ENCODE results near the gene TMCC1. TPM values are rescaled to one million over a fixed set of nuclear protein-coding genes. Genes with fewer than 3 reads are reported as not detected.
A peak's percentile ranks its signal among the peaks of the same experiment; 100 is the strongest.

TMCC1 gene
- total RNA-seq = 10 to 100 TPM; 20.0 to 21.7 TPM

DNA sequence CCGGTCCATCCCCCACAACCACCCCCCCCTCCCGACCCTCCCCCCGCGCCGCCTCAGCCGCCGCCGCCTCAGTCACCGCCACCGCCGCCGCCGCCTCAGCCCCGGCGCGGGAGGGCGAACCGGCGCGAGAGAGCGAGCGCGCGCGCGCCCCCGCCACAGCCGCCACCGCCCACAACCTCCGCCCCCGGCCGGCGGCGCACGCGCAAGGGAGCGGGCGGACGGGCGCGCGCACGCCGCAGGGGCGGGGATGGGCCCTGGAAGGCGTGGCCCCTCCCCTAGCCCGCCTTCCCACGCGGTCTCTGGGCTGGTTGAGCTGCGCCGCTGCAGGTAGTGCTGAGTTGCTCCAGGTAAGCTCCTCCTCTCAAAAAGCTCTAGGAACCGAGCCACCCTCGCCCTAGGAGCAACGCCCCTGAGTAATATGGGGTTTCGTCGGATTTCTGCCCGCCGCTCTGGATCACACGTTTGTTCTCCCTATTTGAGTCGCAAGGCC, at the start of gene TMCC1:
TSS of gene TMCC1 (minus strand) at position 131 of the 490 bp plus-strand sequence.
- H3K27ac ChIP-seq = peak within 1 kb of the TSS; percentile 90 to 97
- TF ChIP-seq, protein P1, sequence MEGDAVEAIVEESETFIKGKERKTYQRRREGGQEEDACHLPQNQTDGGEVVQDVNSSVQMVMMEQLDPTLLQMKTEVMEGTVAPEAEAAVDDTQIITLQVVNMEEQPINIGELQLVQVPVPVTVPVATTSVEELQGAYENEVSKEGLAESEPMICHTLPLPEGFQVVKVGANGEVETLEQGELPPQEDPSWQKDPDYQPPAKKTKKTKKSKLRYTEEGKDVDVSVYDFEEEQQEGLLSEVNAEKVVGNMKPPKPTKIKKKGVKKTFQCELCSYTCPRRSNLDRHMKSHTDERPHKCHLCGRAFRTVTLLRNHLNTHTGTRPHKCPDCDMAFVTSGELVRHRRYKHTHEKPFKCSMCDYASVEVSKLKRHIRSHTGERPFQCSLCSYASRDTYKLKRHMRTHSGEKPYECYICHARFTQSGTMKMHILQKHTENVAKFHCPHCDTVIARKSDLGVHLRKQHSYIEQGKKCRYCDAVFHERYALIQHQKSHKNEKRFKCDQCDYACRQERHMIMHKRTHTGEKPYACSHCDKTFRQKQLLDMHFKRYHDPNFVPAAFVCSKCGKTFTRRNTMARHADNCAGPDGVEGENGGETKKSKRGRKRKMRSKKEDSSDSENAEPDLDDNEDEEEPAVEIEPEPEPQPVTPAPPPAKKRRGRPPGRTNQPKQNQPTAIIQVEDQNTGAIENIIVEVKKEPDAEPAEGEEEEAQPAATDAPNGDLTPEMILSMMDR (IDR thresholded peaks at IDR 0.05) = no peak
- no peaks in the 10 kb centered on the region for H3K27me3 ChIP-seq
- H3K4me1 ChIP-seq = peaks cover 0 to 46% of the 10 kb centered on the region in 2 donors
- no peaks in the 10 kb centered on the region for H3K9me3 ChIP-seq
- DNase-seq (ENCODE audit: low spot score) = peak; percentile 63
- peak within 1 kb of the TSS; percentile 72 to 87 for H3K4me3 ChIP-seq
- H3K36me3 ChIP-seq = no peaks in the 10 kb centered on the region

DNA sequence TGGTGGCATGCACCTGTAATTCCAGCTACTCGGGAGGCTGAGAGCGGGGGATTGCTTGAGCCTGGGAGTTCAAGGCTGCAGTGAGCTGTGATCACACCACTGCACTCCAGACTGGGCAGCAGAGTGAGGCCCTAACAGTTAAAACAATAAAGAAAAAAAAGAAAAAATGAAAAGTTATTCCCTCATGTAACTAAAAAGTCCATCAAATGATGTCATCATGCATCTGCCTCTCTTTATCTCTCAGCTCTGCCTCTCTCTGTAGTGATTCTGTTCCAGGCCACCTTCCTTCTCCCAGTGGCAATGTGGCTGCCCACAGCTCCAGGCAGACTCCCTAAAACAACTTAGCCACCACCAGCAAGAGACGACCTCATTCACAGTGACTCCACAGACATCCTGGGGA, 49.5 kb upstream of the TMCC1 start:
- H3K36me3 ChIP-seq = no peaks in the 10 kb centered on the region

DNA sequence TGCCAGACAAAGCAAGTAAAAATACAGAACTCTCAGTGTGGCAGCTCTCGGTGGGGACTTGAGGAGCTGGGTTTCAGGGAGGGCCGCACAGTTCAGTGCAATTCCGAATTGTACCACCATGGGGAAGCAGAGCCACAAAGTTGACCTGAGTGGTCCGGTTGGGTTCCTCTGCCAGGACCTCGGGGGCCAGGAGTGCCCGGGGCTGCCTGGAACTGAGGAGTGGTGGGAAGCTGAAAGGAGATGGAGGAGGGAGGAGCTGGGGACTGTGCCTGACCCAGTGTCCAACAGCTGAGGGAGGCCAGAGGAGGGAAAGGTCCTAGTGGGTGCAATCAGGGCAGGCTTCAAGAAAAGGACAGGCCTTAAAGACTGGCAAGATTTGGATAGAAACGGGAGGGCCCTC, 48.8 kb upstream of the TMCC1 start:
- TF ChIP-seq, protein P1 (IDR thresholded peaks at IDR 0.05) = peak; percentile 71 to 84
- no peak overlapping the region for H3K4me3 ChIP-seq
- no peaks in the 10 kb centered on the region for H3K27me3 ChIP-seq
- peaks cover 0 to 6% of the 10 kb centered on the region in 2 donors for H3K9me3 ChIP-seq
- no peaks in the 10 kb centered on the region for H3K36me3 ChIP-seq
- peak; percentile 71 for DNase-seq (ENCODE audit: low spot score)
- H3K4me1 ChIP-seq = no peaks in the 10 kb centered on the region
- no peak overlapping the region for H3K27ac ChIP-seq

More for the DNA sequence above, 49.5 kb upstream of the TMCC1 start:
- Histone ChIP-seq H3K4me1 (no peaks in the 10 kb centered on the region), H3K4me3 (no peak overlapping the region), H3K27ac (no peak overlapping the region), H3K9me3 (peaks cover 0 to 10% of the 10 kb centered on the region in 2 donors), H3K27me3 (no peaks in the 10 kb centered on the region)
- DNase-seq (ENCODE audit: low spot score) = no peak
- TF ChIP-seq, protein P1 (IDR thresholded peaks at IDR 0.05) = no peak

DNA sequence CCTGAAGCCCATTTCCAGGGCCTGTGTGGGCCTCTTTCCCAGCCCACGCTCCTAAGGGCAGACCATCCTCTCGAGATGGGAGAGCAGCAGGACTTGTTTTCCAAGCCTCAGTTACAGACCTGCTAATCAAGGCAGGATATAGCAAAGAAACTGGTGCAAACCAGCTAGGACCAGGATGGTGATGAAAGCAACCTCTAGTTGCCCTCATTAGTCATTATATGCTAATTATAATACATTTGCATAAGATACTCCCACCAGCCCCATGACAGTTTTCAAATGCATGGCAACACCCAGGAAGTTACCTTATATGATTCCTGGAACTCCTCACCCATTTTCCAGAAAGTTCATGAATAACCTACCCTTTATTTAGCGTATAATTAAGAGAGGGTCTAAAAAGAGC, 46.6 kb upstream of the TMCC1 start:
- Histone ChIP-seq H3K27ac (no peak overlapping the region), H3K4me3 (no peak overlapping the region), H3K9me3 (no peaks in the 10 kb centered on the region), H3K36me3 (no peaks in the 10 kb centered on the region), H3K27me3 (no peaks in the 10 kb centered on the region), H3K4me1 (no peaks in the 10 kb centered on the region)
- TF ChIP-seq, protein P1 (IDR thresholded peaks at IDR 0.05) = no peak
- DNase-seq (ENCODE audit: low spot score) = no peak

DNA sequence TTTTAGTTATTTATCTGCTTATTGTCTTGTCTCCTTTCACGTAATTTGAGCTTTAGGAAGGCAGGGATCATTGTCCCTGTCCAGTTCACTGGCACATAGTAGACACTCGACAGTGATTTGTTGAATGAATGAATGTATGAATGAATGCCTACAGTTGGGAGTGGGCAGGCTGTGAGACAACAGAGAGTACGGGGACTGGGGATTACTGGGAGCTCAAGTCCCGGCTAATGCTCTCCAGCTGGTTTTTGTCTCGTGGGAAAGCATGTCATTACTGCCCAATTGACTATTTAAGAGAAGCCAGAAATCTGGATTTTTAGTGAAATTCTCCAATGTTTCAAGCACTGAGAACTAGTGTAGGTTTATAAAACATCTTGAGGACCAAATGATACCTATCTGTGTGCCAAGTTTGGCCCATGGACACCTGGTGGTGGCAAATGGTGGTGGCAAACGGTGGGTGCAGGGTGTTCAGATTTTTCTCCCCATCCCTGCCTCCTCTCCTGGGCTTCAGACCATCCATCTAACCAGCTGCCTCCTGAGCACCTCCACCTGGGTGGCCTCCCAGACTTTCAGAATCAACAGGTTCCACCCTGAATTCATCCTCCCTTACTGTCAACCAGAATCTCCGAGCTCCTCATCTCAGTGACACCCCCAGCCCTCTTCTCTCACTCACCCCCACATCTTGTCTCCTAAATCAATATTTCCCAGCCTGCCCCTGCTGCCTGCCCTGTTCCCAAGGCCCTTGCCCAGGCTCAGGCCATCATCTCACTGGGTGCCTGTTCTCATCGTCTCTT, 44.8 kb upstream of the TMCC1 start:
- Histone ChIP-seq H3K4me1 (no peaks in the 10 kb centered on the region), H3K36me3 (no peaks in the 10 kb centered on the region), H3K27me3 (no peaks in the 10 kb centered on the region), H3K27ac (no peak overlapping the region), H3K9me3 (no peaks in the 10 kb centered on the region), H3K4me3 (no peak overlapping the region)
- no peak for DNase-seq (ENCODE audit: low spot score)
- TF ChIP-seq, protein P1 (IDR thresholded peaks at IDR 0.05) = no peak
